Right kidney (tissue), 9 donors: Measurements from ENCODE around the gene CTNNAL1.
"Not testable (repeated sequence)": the region's sequence is repeated elsewhere in the genome, so short reads cannot be mapped to it uniquely, and the experiment has no call there.

Experiments used
- DNase-seq: peaks from one replicate; pipeline ENCODE4 v3.0.0-alpha.2; 2016
- long read RNA-seq, 8 donors: transcript quantifications; one replicate each; lab custom pipeline, GENCODE V29; 2026

Gene CTNNAL1, protein sequence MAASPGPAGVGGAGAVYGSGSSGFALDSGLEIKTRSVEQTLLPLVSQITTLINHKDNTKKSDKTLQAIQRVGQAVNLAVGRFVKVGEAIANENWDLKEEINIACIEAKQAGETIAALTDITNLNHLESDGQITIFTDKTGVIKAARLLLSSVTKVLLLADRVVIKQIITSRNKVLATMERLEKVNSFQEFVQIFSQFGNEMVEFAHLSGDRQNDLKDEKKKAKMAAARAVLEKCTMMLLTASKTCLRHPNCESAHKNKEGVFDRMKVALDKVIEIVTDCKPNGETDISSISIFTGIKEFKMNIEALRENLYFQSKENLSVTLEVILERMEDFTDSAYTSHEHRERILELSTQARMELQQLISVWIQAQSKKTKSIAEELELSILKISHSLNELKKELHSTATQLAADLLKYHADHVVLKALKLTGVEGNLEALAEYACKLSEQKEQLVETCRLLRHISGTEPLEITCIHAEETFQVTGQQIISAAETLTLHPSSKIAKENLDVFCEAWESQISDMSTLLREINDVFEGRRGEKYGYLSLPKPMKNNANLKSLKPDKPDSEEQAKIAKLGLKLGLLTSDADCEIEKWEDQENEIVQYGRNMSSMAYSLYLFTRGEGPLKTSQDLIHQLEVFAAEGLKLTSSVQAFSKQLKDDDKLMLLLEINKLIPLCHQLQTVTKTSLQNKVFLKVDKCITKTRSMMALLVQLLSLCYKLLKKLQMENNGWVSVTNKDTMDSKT
- long read RNA-seq, donor 1, transcript CTNNAL1-201 (19 exons, 2,490 nt), result major isoform, 6 of 22 reads
- long read RNA-seq, donor 1, partial matches to known transcripts, result 16 of 22 reads
- long read RNA-seq, donor 1, other reads (novel, unspliced or antisense), result 0 of 22 reads
- long read RNA-seq, donor 2, transcript CTNNAL1-201 (19 exons, 2,490 nt), result major isoform, 5 of 26 reads
- long read RNA-seq, donor 2, partial matches to known transcripts, result 20 of 26 reads
- long read RNA-seq, donor 2, other reads (novel, unspliced or antisense), result 0 of 26 reads
- long read RNA-seq, donor 3, partial matches to known transcripts, result 0 of 2 reads
- long read RNA-seq, donor 3, other reads (novel, unspliced or antisense), result 0 of 2 reads
- long read RNA-seq, donor 4, transcript CTNNAL1-201 (19 exons, 2,490 nt), result major isoform, 7 of 15 reads
- long read RNA-seq, donor 4, partial matches to known transcripts, result 8 of 15 reads
- long read RNA-seq, donor 4, other reads (novel, unspliced or antisense), result 0 of 15 reads
- long read RNA-seq, donor 5, transcript CTNNAL1-201 (19 exons, 2,490 nt), result major isoform, 6 of 6 reads
- long read RNA-seq, donor 5, partial matches to known transcripts, result 0 of 6 reads
- long read RNA-seq, donor 5, other reads (novel, unspliced or antisense), result 0 of 6 reads
- long read RNA-seq, donor 6, partial matches to known transcripts, result 16 of 18 reads
- long read RNA-seq, donor 6, other reads (novel, unspliced or antisense), result 0 of 18 reads
- long read RNA-seq, donor 7, transcript CTNNAL1-201 (19 exons, 2,490 nt), result major isoform, 7 of 47 reads
- long read RNA-seq, donor 7, partial matches to known transcripts, result 39 of 47 reads
- long read RNA-seq, donor 7, other reads (novel, unspliced or antisense), result 0 of 47 reads
- long read RNA-seq, donor 8, transcript CTNNAL1-201 (19 exons, 2,490 nt), result major isoform, 7 of 16 reads
- long read RNA-seq, donor 8, partial matches to known transcripts, result 9 of 16 reads
- long read RNA-seq, donor 8, other reads (novel, unspliced or antisense), result 0 of 16 reads

DNA sequence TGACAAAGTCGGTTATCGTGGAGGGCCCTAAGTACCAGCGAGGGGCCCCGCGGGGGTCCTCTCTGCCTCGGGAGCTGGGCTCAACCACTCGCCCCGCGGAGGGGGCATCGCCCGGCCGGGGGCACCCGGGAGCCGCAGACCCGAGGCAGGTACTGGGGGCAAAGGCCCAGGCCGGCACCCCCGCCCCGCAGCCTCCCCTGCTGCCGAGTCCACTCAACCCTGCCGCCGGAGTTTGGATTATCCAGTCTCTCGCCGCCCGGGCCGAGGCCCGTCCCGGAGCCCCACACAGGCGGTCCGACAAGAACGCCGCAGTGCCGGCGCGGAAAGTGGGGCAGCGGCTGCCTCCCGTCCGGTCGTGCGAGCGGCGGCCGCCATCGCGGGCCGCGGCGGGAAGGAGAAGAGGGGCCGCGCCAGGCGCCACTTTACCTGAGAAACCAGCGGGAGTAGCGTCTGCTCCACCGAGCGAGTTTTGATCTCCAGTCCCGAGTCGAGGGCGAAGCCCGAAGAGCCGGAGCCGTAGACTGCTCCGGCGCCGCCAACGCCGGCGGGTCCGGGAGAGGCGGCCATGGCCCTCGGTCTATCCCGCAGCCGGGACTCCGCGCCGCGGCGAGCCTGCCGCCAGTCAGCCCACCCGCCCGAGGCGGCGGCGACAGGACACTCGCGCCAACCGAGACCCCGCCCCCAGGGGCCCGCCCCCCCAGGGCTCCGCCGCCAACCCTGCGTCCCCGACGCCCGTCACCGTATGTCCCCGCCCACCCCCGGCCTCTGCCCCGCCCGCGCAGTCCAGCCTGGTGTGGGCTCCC, at the start of gene CTNNAL1:
CTNNAL1 (minus strand) TSS at position 624 of the 803 bp plus-strand sequence; CDS start at position 567, 57 bp downstream.
- peak; percentile 99 for DNase-seq

DNA sequence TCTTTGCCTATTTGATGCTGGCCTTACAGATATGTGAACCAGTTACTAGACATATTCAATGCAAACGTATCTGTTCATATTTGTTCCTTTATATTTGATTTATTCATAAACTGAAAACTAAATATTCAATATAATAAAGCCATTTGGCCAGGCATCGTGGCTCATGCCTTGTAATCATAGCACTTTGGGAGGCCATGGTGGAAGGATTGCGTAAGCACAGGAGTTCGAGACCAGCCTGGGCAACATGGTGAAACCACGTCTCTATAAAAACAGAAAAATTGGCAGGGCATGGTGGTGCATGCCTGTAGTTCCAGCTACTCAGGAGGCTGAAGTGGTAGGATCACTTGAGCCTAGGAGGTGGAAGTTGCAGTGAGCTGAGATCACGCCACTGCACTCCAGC, 49.2 kb upstream of the CTNNAL1 start:
- no peak for DNase-seq

DNA sequence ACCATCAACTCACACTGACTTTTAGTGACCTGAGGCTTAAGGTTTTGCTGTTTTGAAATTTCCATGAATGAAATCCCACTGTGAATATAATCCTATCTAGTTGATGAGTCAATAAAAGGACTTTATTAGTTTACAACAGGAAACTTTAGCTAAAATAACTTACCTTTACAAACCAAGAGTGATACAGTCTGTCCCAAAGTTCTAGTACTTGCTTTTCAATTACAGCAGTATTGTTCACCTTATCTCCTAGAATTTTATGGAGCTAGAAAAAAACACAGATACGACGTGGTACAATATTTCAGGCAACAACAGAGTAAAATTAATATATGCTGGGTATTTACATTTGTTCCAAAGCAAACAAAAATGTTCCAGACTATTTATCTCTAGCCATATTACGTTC, 46.9 kb upstream of the CTNNAL1 start:
- no peak for DNase-seq

DNA sequence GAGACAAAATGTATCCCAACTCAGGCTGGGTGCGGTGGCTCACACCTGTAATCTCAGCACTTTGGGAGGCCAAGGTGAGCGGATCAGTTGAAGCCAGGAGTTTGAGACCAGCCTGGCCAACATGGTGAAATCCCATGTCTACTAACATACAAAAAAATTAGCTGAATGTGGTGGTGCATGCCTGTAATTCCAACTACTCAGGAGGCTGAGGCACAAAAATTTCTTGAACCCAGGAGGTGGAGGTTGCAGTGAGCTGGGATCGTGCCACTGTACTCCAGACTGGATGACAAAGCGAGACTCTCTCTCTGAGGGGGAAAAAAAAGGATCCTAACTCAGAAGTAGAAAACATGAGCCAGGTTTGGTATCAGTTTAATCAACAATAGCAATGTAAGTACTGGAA, 39.8 kb upstream of the CTNNAL1 start:
- not testable (repeated sequence) for DNase-seq

DNA sequence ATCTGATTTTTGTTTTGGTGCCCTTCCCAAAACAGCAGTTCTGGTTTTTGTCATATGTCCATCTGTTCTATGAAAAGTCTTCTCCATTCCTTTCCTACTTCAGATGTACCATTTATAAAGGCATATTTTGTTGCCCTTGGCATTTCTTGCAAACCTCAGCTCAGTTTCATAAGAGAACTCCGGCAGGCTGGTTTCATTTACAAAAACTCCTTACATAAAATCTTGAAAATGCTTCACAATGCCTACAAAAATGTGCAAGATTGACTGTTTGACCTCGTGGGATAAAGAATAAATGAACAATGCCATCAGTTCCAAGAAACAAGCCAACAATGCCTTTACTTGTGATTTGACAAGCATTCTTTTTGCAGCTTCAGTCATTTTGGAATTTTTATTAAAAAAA, 39.1 kb upstream of the CTNNAL1 start:
- no peak for DNase-seq

DNA sequence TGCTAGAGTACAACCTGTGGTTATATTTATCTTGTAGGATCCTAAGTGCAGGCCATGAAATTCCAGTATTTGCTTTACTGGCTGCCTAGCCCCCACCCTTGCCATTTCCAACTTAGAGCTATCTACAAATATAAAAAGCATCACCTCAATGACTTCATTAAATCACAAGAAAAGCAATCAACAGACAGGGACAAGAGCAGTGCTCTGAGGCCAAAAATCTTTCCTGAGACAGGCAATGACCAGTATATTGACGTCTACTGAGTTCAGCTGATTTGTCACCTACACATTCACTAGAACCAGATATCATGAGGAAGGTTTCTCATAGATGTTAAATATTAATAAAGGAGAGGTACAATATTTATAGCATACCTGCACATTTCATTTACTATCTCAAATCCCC, 38.4 kb upstream of the CTNNAL1 start:
- no peak for DNase-seq

DNA sequence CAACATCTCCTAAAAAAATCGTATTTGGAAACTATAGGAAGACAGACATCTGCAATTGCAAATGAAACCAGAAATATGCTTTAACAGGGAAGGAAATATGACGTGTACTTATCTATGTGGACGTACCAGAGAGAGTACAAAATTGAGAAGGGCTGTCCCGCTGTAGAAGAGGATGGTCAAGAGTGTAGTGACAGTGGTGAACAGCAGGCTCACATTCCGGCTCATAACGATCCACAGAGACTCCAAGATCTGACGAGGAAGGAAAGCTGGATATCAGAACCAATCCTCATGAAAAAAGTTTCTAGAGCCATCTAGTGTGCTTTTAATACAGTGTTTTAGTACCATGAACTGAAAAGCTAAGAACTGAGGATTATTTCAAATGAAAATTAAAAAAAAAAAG, 37.1 kb upstream of the CTNNAL1 start:
- no peak for DNase-seq

DNA sequence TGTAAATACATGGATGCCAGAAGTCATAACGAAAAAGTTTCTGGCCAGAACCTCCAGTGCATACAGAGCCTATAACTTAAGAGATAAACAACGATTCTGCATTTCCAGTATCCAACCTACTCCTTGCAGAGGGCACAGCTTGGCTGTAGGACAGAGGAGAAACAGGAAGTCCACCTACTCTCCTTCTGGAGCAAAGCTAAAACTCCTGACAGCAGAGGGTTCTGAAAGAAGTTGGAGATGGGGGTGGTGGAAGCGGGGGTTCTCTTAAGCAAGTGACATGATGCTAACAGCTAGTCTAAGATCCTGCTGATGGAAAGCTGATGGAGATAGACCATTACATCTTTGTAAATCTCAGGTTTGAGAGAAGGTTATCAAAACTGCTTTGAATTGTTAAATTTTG, 35.5 kb upstream of the CTNNAL1 start:
- no peak for DNase-seq

DNA sequence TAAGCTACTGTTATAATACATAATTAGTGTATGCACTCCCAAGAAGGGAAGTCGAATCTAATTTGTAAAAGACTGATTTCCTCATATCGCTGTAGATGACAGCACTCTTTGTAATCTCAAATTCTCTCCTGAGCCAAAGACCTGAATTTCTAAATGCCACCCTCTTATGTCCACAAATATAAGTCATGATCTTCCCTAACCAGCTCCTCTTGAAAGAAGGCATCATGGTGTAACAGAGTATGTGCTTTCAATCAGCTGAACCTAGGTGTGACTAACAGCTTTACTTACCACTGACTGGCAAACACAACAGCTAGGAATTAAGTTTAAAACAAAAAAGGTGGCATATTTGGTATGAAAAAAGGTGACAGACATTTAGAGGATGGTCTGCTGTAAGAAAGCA, 34.0 kb upstream of the CTNNAL1 start:
- no peak for DNase-seq

DNA sequence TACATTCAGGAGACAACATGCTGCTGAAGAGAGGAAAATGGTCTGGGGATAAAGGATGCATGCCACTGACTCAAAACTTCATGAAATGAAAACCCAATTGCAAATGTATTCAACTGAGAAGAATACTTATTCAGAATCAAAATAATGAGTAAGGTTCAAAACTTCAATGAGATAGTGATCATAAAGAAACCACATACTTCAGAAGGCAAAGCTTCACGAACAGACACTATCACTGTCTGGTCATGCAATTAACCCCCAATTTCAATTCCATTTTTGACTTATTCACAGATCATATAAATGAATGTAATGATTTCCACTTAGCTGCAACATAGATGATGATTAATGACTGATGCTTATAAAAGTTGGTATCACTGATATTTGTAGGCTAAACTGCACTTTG, 33.0 kb upstream of the CTNNAL1 start:
- DNase-seq, result no peak

DNA sequence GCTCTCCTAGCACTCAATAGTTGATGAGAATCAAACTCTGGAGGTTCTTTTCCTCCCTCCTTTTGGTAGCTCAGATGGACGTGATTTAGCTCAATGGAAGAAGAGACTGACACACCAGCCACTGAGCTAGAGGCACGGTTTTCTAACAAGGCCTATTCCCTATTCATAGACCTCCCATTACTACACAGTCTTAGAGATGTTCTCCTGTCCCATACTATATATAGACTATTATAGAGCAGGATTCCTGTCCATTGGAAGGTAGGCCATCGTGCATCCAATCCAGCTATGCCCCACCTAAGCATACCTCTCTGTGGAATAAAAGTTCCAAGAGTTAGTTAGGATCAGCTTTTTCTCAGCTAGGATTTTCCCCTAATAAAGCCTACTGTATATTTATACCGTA, 30.3 kb upstream of the CTNNAL1 start:
- no peak for DNase-seq

DNA sequence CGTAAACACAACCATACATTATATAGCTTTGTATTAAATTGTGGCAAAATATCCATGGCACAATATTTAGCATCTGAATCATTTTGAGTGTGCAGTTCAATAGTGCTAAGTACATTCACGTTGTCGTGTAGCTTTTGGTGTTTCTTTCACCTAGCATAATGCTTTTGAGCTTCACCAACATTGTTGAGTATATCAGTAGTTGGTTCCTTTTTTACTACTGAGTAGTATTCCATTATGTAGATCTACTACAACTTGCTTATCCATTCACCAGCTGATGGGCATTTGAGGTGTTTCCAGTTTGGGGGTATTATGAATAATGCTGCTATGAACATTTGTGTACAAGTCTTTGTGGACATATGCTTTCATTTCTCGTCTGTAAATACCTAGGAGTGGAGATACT, 27.3 kb upstream of the CTNNAL1 start:
- DNase-seq, result no peak

DNA sequence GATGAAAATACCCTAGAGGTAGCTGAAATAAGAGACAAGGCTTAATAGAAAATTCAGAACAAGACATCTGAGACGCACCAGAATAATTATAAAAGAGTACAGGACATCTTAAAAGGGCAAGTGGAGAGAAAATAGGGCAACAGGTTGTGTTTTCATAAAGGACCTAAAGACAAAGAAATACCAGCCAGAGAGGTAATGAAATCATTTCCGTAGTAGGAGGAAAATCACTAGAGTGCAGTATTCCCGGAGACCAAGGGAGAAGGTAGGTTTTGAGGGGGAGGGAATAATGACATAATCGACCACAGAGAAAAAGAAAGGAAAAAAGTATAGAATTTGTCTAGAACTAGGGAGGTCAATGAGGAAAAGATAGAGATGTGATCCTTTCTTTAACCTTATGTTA, 26.2 kb upstream of the CTNNAL1 start:
- DNase-seq, result no peak

DNA sequence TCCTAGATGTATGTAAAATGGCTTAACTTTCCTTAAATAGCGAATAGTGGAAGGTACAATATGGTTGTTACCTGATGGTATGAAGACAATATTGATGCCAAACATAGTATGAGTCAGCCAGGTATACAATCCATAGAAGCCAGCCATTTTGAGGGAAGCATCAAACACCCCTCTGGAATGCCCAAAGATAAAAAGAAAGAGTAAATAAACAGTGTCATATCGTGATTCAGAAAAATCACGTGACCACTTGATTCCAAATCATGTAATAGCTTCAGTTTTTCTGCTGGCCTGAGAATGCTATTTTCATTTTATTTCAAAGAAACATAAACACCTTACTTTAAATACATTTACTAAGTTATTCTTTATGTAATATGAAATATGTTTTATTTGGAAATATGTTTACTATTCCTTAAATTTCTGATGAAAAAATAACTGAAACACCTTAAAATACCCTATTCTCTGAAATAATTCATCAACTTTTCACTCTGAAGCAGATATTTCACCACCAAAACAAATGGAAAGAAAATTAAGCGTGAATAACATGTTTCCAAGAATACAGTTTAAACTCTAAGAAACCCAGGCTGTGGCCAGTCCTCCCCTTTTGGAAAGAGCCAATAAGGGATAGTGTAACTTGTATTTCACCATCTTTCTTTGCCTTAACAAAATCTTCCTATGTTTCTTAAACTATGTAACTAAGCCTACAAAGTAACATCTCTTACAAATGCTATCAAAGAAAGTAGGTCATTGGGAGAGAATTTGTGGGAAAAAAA, 24.8 kb upstream of the CTNNAL1 start:
- DNase-seq, result no peak

DNA sequence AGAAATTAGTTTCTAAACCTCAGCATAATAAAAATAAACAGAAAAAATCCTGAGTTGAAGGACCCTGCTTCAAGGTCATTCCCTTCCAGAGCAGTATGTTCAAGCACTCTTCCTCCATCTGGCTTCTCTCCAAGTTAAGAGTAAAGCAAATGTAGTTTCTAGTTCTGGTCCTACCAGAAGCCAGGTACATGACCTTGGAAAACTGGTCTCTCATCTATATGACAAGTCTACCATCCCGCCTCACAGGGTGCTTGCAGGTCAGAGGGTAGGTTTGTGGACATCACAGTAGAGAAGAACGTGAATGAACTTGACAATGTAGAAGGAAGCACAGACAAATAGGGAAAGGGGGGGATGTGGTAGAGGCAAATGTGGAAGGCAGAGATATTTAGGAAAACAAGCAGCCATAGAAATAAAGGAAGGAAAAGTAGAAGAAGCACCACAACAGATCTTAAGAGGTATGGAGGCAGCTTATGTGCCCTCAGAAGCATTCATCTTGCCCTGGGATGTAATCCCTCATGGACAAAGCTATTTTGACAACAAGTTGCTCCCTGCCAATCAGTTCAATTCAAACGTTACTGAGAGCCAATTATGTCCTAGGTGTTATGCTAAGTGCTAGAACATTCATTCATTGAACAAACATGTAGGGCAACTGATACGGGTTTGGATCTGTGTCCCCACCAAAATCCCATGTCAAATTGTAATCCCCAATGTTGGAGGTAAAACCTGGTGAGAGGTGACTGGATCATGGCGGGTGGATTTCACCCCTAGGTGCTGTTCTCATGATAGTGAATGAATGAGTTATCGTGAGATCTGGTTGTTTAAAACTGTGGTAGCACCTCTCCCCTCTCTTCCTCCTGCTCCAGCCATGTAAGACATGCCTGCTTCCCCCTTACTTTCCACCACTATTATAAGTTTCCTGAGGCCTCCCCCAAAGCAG, 23.7 kb upstream of the CTNNAL1 start:
- no peak for DNase-seq

DNA sequence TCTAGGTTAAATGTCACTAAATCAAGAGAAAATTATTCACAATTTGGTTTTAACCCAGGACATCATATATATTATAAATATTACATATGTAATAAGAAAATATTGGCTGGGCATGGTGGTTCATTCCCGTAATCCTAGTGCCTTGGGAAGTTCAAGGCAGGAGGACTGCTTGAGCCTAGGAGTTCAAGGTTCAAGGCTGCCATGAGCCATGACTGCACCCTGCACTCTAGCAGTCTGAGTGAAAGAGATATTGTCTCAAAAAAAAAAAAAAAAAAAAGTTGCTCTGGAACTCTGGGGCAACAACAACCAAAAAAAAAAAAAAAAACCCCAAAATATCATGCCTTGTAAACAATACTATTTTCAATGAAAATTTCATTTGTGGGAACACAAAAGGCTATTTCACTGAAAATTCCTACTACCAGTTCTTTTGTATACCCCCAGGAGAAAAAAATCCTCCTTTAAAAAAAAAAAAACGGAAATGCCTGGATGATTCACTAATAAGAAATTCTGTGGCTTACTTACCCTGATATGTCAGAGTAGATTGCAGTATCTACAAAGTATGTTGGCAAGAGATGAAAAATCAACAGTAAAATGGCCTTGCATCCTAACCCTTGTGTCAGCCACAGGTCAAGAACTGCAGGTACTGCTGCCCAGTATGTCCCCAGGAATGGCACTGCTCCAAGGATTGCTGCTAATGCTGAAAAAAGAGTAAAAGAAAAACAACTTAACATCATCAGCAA, 22.6 kb upstream of the CTNNAL1 start:
- DNase-seq, result no peak

DNA sequence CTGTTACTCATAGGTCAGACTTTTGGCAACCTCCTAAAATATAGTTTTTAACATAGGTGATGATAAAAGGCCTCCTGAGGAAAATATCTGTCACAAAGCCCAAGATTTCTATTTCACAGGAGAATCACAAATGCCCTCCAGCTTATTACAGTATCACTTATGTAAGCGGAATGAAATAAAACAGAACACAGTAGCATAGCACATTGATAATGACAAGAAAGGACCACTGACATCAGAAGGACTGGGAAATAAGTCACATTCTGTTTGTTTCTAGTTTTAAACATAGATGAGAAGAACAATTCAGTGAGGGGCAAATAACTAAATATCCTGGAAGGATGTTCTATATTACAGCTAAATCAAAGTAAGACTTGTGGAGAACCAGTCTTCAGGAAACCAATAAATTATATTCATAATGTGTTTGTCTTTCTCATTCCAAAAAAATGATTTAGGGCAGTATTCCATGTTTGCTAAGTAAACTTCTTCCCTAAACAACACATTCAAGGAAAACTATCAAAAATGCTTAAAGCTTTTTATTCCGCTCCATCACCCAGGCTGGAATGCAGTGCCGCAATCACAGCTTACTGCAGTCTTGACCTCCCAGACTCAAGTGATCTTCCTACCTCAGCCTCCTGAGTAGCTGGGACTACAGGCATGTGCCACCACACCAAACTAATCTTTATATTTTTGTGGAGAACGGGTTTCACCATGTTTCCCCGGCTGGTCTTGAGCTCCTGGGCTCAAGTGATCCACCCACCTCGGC, 20.8 kb upstream of the CTNNAL1 start:
- no peak for DNase-seq
